Astrocyte (in vitro differentiated cells and primary cell): ENCODE measurements around the gene CLNK. TPM values are rescaled to one million over a fixed set of nuclear protein-coding genes. Genes with fewer than 3 reads are reported as not detected.

Experiments
- DNase-seq: peaks from one replicate; pipeline ENCODE4 v3.0.0-alpha.2; 2010; ENCODE audit warnings: low read depth
- FAIRE-seq: peaks from 2 replicates; lab custom pipeline; 2011; peaks lifted over from hg19 to GRCh38; lab: Jason Lieb, UNC
- H2AFZ ChIP-seq: 2 replicates; pipeline ENCODE4 v1.6.0; 2012; ENCODE audit warnings: low read depth, low read length, inconsistent platforms
- H3K27ac ChIP-seq: 2 replicates; pipeline ENCODE4 v1.5.1; 2011; ENCODE audit warnings: low read depth, low read length, inconsistent platforms
- H3K27me3 ChIP-seq: 2 replicates; pipeline ENCODE4 v1.6.0; 2011; ENCODE audit warnings: low read length, inconsistent platforms; ENCODE audit not compliant: insufficient read depth
- H3K36me3 ChIP-seq: 2 replicates; pipeline ENCODE4 v1.5.1; 2011; ENCODE audit warnings: low read length, inconsistent platforms; ENCODE audit not compliant: insufficient read depth
- H3K4me1 ChIP-seq: 2 replicates; pipeline ENCODE4 v1.5.1; 2011; ENCODE audit warnings: low read length, inconsistent platforms; ENCODE audit not compliant: insufficient read depth
- H3K4me2 ChIP-seq: 2 replicates; pipeline ENCODE4 v1.6.0; 2012; ENCODE audit warnings: low read length, inconsistent platforms
- H3K4me3 ChIP-seq: 2 replicates; pipeline ENCODE4 v1.5.1; 2011; ENCODE audit warnings: low read depth, mild to moderate bottlenecking, low read length, inconsistent platforms; ENCODE audit not compliant: insufficient read depth
- H3K79me2 ChIP-seq: 2 replicates; pipeline ENCODE4 v1.6.0; 2012; ENCODE audit warnings: mild to moderate bottlenecking, low read length, inconsistent platforms; ENCODE audit not compliant: insufficient read depth
- H3K9ac ChIP-seq: 2 replicates; pipeline ENCODE4 v1.6.0; 2012; ENCODE audit warnings: mild to moderate bottlenecking, low read length, inconsistent platforms
- H3K9me3 ChIP-seq: 2 replicates; pipeline ENCODE4 v1.5.1; 2012; ENCODE audit warnings: low read depth, mild to moderate bottlenecking, low read length, inconsistent platforms; ENCODE audit not compliant: insufficient read depth
- H4K20me1 ChIP-seq: 2 replicates; pipeline ENCODE4 v1.6.0; 2012; ENCODE audit warnings: low read length, inconsistent platforms; ENCODE audit not compliant: insufficient read depth
- H3K27ac Mint-ChIP-seq: one replicate; pipeline ENCODE4 v1.8.0; 2021; ENCODE audit warnings: mild to moderate bottlenecking, mixed read lengths; ENCODE audit not compliant: unreplicated experiment
- H3K27me3 Mint-ChIP-seq: one replicate; pipeline ENCODE4 v1.8.0; 2021; ENCODE audit warnings: low read depth, mixed read lengths; ENCODE audit not compliant: unreplicated experiment
- H3K36me3 Mint-ChIP-seq: one replicate; pipeline ENCODE4 v1.8.0; 2021; ENCODE audit warnings: low read depth, mixed read lengths; ENCODE audit not compliant: unreplicated experiment
- H3K4me1 Mint-ChIP-seq: one replicate; pipeline ENCODE4 v1.8.0; 2021; ENCODE audit warnings: low read depth, mixed read lengths; ENCODE audit not compliant: unreplicated experiment
- H3K4me3 Mint-ChIP-seq: one replicate; pipeline ENCODE4 v1.8.0; 2021; ENCODE audit warnings: mild to moderate bottlenecking, moderate library complexity, mixed read lengths; ENCODE audit not compliant: unreplicated experiment
- H3K9me3 Mint-ChIP-seq: one replicate; pipeline ENCODE4 v1.8.0; 2021; ENCODE audit warnings: mild to moderate bottlenecking, mixed read lengths; ENCODE audit not compliant: unreplicated experiment
- EZH2 ChIP-seq: IDR thresholded peaks from 2 replicates; pipeline ENCODE4 v1.6.1; 2012; ENCODE audit warnings: mild to moderate bottlenecking, low read length, inconsistent platforms; ENCODE audit not compliant: insufficient read depth
- total RNA-seq: library from RNA; stranded (reverse); gene quantifications from 2 replicates; pipeline ENCODE4 v1.2.1, GENCODE V29; 2021
- TF ChIP-seq, protein P1 (sequence below): IDR thresholded peaks from 2 replicates; pipeline ENCODE4 v1.5.1; 2011; ENCODE audit warnings: low read depth, mild to moderate bottlenecking, inconsistent platforms, low read length, moderate library complexity; ENCODE audit not compliant: insufficient read depth

Gene CLNK
- total RNA-seq, 1 donor from 2014 or later = not detected

DNA sequence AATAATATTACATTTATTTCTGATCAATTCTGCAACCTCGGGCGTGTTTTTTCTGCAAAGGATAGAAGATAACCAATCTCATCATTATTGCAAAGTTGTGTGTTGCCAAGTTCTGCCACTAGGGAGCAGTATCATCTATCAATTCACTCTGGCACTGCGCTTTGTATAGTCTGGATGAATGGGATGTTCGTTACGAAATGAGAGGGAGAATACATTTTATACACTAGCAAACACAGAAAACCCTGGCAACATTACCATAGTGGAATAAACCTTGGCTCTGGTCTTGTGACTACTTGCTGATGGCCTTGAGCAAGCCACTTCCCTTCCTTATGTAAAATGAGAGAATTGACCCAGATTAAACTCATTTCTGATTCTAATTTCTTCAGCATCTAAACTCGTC lies 129.9 kb downstream of the CLNK start:
- no peaks in the 10 kb centered on the region for H3K27me3 ChIP-seq
- no peak overlapping the region for H3K27ac ChIP-seq
- no peak overlapping the region for H2AFZ ChIP-seq
- peaks cover 2% of the 10 kb centered on the region for H3K9me3 Mint-ChIP-seq
- H3K9me3 ChIP-seq = no peaks in the 10 kb centered on the region
- H3K4me3 ChIP-seq = no peak overlapping the region
- no peak overlapping the region for H3K27ac Mint-ChIP-seq
- H3K27me3 Mint-ChIP-seq = peaks cover 3% of the 10 kb centered on the region
- H3K79me2 ChIP-seq = no peaks in the 10 kb centered on the region
- peak overlapping the region; percentile 54 for H3K4me2 ChIP-seq
- TF ChIP-seq, protein P1, sequence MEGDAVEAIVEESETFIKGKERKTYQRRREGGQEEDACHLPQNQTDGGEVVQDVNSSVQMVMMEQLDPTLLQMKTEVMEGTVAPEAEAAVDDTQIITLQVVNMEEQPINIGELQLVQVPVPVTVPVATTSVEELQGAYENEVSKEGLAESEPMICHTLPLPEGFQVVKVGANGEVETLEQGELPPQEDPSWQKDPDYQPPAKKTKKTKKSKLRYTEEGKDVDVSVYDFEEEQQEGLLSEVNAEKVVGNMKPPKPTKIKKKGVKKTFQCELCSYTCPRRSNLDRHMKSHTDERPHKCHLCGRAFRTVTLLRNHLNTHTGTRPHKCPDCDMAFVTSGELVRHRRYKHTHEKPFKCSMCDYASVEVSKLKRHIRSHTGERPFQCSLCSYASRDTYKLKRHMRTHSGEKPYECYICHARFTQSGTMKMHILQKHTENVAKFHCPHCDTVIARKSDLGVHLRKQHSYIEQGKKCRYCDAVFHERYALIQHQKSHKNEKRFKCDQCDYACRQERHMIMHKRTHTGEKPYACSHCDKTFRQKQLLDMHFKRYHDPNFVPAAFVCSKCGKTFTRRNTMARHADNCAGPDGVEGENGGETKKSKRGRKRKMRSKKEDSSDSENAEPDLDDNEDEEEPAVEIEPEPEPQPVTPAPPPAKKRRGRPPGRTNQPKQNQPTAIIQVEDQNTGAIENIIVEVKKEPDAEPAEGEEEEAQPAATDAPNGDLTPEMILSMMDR = peak; percentile 94
- TF ChIP-seq EZH2 = no peak
- H3K4me3 Mint-ChIP-seq = no peak overlapping the region
- H3K36me3 Mint-ChIP-seq = no peaks in the 10 kb centered on the region
- no peaks in the 10 kb centered on the region for H3K36me3 ChIP-seq
- H3K9ac ChIP-seq = no peak overlapping the region
- no peaks in the 10 kb centered on the region for H3K4me1 Mint-ChIP-seq
- no peaks in the 10 kb centered on the region for H3K4me1 ChIP-seq
- FAIRE-seq (peak; percentile 72), DNase-seq (peak; percentile 16)
- H4K20me1 ChIP-seq = no peaks in the 10 kb centered on the region

DNA sequence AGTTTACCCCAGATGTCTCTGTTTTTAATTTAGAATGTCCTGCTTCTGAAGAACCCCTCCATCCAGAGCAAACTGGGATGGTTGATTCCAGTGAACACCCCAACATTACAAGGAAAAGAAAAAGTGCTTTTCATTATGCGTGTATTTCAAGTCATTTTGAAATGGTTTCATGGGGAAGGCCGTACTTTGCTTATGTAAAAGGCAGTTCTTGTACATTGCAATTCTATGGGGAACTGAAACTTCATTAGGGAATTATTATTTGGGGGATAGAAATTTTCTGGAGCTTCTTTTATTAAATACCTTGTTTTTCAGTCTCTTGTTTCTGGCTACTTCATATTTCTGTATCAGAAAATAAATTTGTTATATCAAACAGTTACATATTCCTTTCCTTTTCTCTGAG lies 130.4 kb downstream of the CLNK start:
- no peaks in the 10 kb centered on the region for H4K20me1 ChIP-seq
- DNase-seq (no peak), FAIRE-seq (no peak)
- no peak overlapping the region for H3K4me2 ChIP-seq
- Mint-ChIP-seq H3K27ac (no peak overlapping the region), H3K4me3 (no peak overlapping the region), H3K36me3 (no peaks in the 10 kb centered on the region), H3K4me1 (no peaks in the 10 kb centered on the region), H3K9me3 (peaks cover 2% of the 10 kb centered on the region), H3K27me3 (peaks cover 2% of the 10 kb centered on the region)
- no peak overlapping the region for H3K27ac ChIP-seq
- no peaks in the 10 kb centered on the region for H3K36me3 ChIP-seq
- no peak for TF ChIP-seq EZH2
- TF ChIP-seq, protein P1 = no peak
- no peak overlapping the region for H3K4me3 ChIP-seq
- no peak overlapping the region for H3K9ac ChIP-seq
- no peaks in the 10 kb centered on the region for H3K9me3 ChIP-seq
- no peaks in the 10 kb centered on the region for H3K27me3 ChIP-seq
- H3K79me2 ChIP-seq = no peaks in the 10 kb centered on the region
- no peak overlapping the region for H2AFZ ChIP-seq
- H3K4me1 ChIP-seq = no peaks in the 10 kb centered on the region

DNA sequence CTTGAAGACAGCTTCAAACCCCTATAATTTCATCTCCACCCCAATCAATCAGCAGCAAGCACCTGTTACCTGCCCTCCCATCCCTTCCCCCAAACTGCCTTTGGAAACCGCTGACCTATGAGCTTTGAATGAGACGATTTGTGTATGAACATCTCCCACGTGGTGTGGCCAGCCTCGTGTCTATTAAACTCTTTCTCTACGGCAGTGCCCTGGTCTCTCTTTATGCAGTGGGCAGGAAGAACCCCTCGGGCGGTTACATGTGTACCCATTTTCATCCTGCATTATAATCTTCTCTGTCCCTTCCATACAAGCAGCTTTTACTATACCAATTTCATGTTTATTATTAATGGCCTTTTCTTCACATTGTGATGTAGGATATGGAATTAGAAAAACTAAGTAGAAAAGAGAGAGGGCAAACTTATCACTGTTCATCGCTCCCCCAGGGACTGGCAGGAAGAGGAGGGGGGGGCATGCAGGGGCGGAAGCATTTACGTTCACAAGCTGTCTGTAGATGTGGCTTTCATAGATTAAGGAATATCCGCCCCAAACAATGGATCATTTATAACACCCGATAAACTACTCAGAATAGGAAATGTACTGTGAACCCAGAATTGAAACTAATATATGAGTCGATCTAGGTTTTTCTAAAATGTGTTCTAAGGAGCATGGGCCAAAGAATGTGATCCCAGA lies 131.8 kb downstream of the CLNK start:
- Histone ChIP-seq H3K9ac (no peak overlapping the region), H3K27me3 (no peaks in the 10 kb centered on the region), H3K4me2 (no peak overlapping the region), H4K20me1 (no peaks in the 10 kb centered on the region), H2AFZ (no peak overlapping the region), H3K9me3 (no peaks in the 10 kb centered on the region), H3K79me2 (no peaks in the 10 kb centered on the region), H3K36me3 (no peaks in the 10 kb centered on the region), H3K27ac (no peak overlapping the region), H3K4me3 (no peak overlapping the region), H3K4me1 (no peaks in the 10 kb centered on the region)
- no peak overlapping the region for H3K27ac Mint-ChIP-seq
- no peak for FAIRE-seq
- peaks cover 5% of the 10 kb centered on the region for H3K27me3 Mint-ChIP-seq
- H3K4me1 Mint-ChIP-seq = no peaks in the 10 kb centered on the region
- peaks cover 2% of the 10 kb centered on the region for H3K9me3 Mint-ChIP-seq
- DNase-seq = no peak
- H3K36me3 Mint-ChIP-seq = no peaks in the 10 kb centered on the region
- TF ChIP-seq, protein P1 = no peak
- TF ChIP-seq EZH2 = no peak
- no peak overlapping the region for H3K4me3 Mint-ChIP-seq
